GM12878 (cell line): ENCODE results near the gene KIFAP3. TPM values are rescaled to one million over a fixed set of nuclear protein-coding genes. Genes with fewer than 3 reads are reported as not detected.

Experiments used
- ATF7 ChIP-seq: fragments of 450-650 bp; IDR thresholded peaks from 2 replicates; pipeline ENCODE4 v1.6.1; 2016; ENCODE audit warnings: low read depth, mild to moderate bottlenecking
- BCL3 ChIP-seq: IDR thresholded peaks from 2 replicates; pipeline ENCODE4 v1.6.1; 2011; ENCODE audit warnings: borderline replicate concordance, low read depth, mild to moderate bottlenecking, moderate library complexity, low read length; ENCODE audit not compliant: insufficient read depth, poor library complexity, severe bottlenecking
- CEBPZ ChIP-seq: fragments of 150-350 bp; IDR thresholded peaks from 2 replicates; pipeline ENCODE4 v1.6.1; 2016; ENCODE audit warnings: low read depth, low read length
- CUX1 ChIP-seq: IDR thresholded peaks from 2 replicates; pipeline ENCODE4 v1.6.1; 2012; ENCODE audit warnings: improper control_type of control experiment, low read depth, low read length; ENCODE audit not compliant: insufficient replicate concordance
- DPF2 ChIP-seq: fragments of 450-650 bp; IDR thresholded peaks from 2 replicates; pipeline ENCODE4 v1.6.1; 2017; ENCODE audit warnings: mild to moderate bottlenecking
- EP300 ChIP-seq, 2 experiments: fragments of 150-350 bp in 1 of 2; IDR thresholded peaks; 2 replicates each; pipeline ENCODE4 v1.6.1; 2011 to 2012; ENCODE audit warnings: low read depth in 2 of 2, low read length in 2 of 2, borderline replicate concordance in 1 of 2, improper control_type of control experiment in 1 of 2, inconsistent platforms in 1 of 2; ENCODE audit not compliant: control insufficient read depth in 1 of 2
- FOXK2 ChIP-seq: fragments of 450-650 bp; IDR thresholded peaks from 2 replicates; pipeline ENCODE4 v1.6.1; 2017; ENCODE audit warnings: mild to moderate bottlenecking, moderate library complexity
- FOXM1 ChIP-seq: IDR thresholded peaks from 2 replicates; pipeline ENCODE4 v1.6.1; 2012; ENCODE audit warnings: low read depth, mild to moderate bottlenecking, inconsistent platforms, low read length, moderate library complexity
- MTA3 ChIP-seq: IDR thresholded peaks from 2 replicates; pipeline ENCODE4 v1.6.1; 2012; ENCODE audit warnings: low read length, inconsistent platforms, borderline replicate concordance
- POLR2A ChIP-seq: IDR thresholded peaks from 2 replicates; pipeline ENCODE4 v1.6.1; 2011; ENCODE audit warnings: low read depth, mild to moderate bottlenecking, low read length
- REST ChIP-seq: IDR thresholded peaks from 2 replicates; pipeline ENCODE4 v1.6.1; 2012; ENCODE audit warnings: mild to moderate bottlenecking, low read depth, low read length
- SMAD5 ChIP-seq: IDR thresholded peaks from 2 replicates; pipeline ENCODE4 v1.6.1; 2016; ENCODE audit warnings: antibody characterized with exemption, low read depth
- SMC3 ChIP-seq: IDR thresholded peaks from 2 replicates; pipeline ENCODE4 v1.6.1; 2011; ENCODE audit warnings: low read length, improper control_type of control experiment, borderline replicate concordance
- SP1 ChIP-seq: IDR thresholded peaks from one replicate; pipeline ENCODE4 v1.6.1; 2011; ENCODE audit warnings: low read depth, low read length
- SPI1 ChIP-seq: IDR thresholded peaks from 2 replicates; pipeline ENCODE4 v1.6.1; 2011; ENCODE audit warnings: low read depth, mild to moderate bottlenecking, low read length, moderate library complexity, borderline replicate concordance; ENCODE audit not compliant: insufficient read depth
- SREBF2 ChIP-seq: IDR thresholded peaks from 2 replicates; pipeline ENCODE4 v1.6.1; 2012; ENCODE audit warnings: mild to moderate bottlenecking, low read length
- TCF12 ChIP-seq: IDR thresholded peaks from 2 replicates; pipeline ENCODE4 v1.6.1; 2011; ENCODE audit warnings: low read depth, mild to moderate bottlenecking, low read length
- ZNF274 ChIP-seq: IDR thresholded peaks from one replicate; pipeline ENCODE4 v1.8.0; 2011; ENCODE audit not compliant: insufficient read length, insufficient read depth
- polyA plus RNA-seq, 11 experiments: library from polyadenylated mRNA; depleted of rRNA in 4 of 11; unstranded in 6 of 11; stranded (reverse) in 5 of 11; fragments of >200 nt; fragmentation: Nextera tagmentation in 4 of 11; fragmentation: Illumina TruSeq in 1 of 11; extraction: Ambion mirVana in 4 of 11; extraction: Trizol in 1 of 11; gene quantifications; 1 replicate in 1 of 11; 2 replicates in 10 of 11; pipeline versions ENCODE4 v1.2.1 to v1.2.3, GENCODE V29; 2011 to 2016; ENCODE audit warnings: inconsistent platforms in 2 of 11, missing spikeins in 2 of 11, low read depth in 1 of 11
- total RNA-seq, 4 experiments: library from RNA; depleted of rRNA in 3 of 4; stranded (reverse); fragments of >200 nt in 3 of 4; fragmentation: Illumina TruSeq in 1 of 4; extraction: Trizol in 1 of 4; gene quantifications; 2 replicates each; pipeline versions ENCODE4 v1.2.1 to v1.2.3, GENCODE V29; 2013 to 2021

The KIFAP3 gene
- total and polyA plus RNA-seq, 10 of the 15 experiments (the other 5 are each of a cell fraction or from before 2014, with no cell fraction given) = 13.7 to 100 (median 18.9) TPM

DNA sequence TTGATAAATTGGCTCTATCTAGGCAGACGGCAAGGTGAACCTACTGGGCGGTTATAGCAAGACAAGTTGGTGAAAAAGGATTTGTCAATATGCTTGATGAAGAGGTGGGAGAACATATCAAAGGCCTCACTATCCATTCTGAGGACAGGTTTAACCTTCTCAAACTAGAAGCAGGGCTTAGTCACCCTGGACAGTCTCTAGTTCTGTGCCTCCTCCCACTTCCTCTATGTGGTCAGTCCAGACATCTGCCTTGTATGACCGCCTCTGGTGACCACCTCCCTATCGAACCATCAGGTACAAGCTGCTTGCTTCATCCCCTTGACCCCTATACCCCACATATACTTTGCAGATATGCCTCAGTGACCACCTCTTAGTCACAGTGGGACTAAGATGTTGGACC lies 178.5 kb downstream of the KIFAP3 start (continued):
- TF ChIP-seq CEBPZ (no peak), TCF12 (0 out of 2 replicates have a peak, but pooled peaks have one; percentile 38), DPF2 (0 out of 2 replicates have a peak, but pooled peaks have one; percentile 31), SMC3 (no peak), ATF7 (no peak), SPI1 (peak; percentile 87), EP300 (IDR thresholded peaks at IDR 0.05; ENCODE audit: borderline replicate concordance in 1 of 2, control insufficient read depth in 1 of 2, low read depth in 2 of 2, low read length in 2 of 2) (peak in 1 of 2 experiments; percentile 14; a peak in 1 of 4 replicates), REST (no peak), FOXM1 (no peak), ZNF274 (no peak), MTA3 (no peak), POLR2A (no peak), SP1 (no peak), SREBF2 (no peak), FOXK2 (no peak), CUX1 (no peak), BCL3 (no peak), SMAD5 (no peak)
